Tibial nerve (tissue), 4 donors: ENCODE measurements around the gene NPR3. TPM values are rescaled to one million over a fixed set of nuclear protein-coding genes. Genes with fewer than 3 reads are reported as not detected.

Experiments used
- DNase-seq, 2 donors: peaks; one replicate each; pipeline ENCODE4 v3.0.0-alpha.2; 2019; ENCODE audit warnings: low spot score in 2 of 2
- H3K27ac ChIP-seq, 4 donors: fragments of 200-600 bp; sonication (generic) in 3 of 4; one replicate each; pipeline ENCODE4 v1.5.1; 2017 to 2019; ENCODE audit warnings: mild to moderate bottlenecking in 1 of 4
- H3K27me3 ChIP-seq, 2 donors: fragments of 200-600 bp; sonication (generic) in 1 of 2; one replicate each; pipeline versions ENCODE4 v1.5.1 to v1.6.0; 2017 to 2019
- H3K36me3 ChIP-seq, 3 donors: fragments of 200-600 bp; sonication (generic); one replicate each; pipeline ENCODE4 v1.5.1; 2018 to 2019
- H3K4me1 ChIP-seq, 4 donors: fragments of 200-600 bp; sonication (generic) in 3 of 4; one replicate each; pipeline ENCODE4 v1.5.1; 2017 to 2019
- H3K4me3 ChIP-seq, 4 donors: fragments of 200-600 bp; sonication (generic) in 3 of 4; one replicate each; pipeline ENCODE4 v1.5.1; 2017 to 2019; ENCODE audit warnings: mild to moderate bottlenecking in 1 of 4, moderate library complexity in 1 of 4
- H3K9me3 ChIP-seq, 4 donors: fragments of 200-600 bp; sonication (generic) in 3 of 4; one replicate each; pipeline ENCODE4 v1.5.1; 2017 to 2019
- CTCF ChIP-seq, 5 experiments: fragments of 200-600 bp in 3 of 5; fragments of 450-650 bp in 2 of 5; sonication (generic) in 3 of 5; IDR thresholded peaks; one replicate each; pipeline ENCODE4 v1.5.1; 2016 to 2019; ENCODE audit warnings: antibody characterized with exemption in 5 of 5, mild to moderate bottlenecking in 3 of 5, moderate library complexity in 2 of 5
- EP300 ChIP-seq, 2 donors: sonication (generic); formaldehyde crosslinking; IDR thresholded peaks; one replicate each; pipeline ENCODE4 v1.6.1; 2017; ENCODE audit warnings: antibody characterized with exemption in 2 of 2, mild to moderate bottlenecking in 1 of 2
- POLR2A ChIP-seq, 2 donors: fragments of 450-650 bp; IDR thresholded peaks; one replicate each; pipeline ENCODE4 v1.6.1; 2017; ENCODE audit warnings: antibody characterized with exemption in 2 of 2, mild to moderate bottlenecking in 2 of 2, moderate library complexity in 2 of 2
- WGBS, 2 donors: methylation state at CpG; one replicate each; pipeline ENCODE4 v1.1.5; 2018; 5-methylcytosine and 5-hydroxymethylcytosine counted together
- total RNA-seq, 4 donors: library from RNA; depleted of rRNA; stranded (reverse); fragments of >200 nt; gene quantifications; one replicate each; pipeline ENCODE4 v1.1.0, GENCODE V29; 2016

NPR3 gene
- total RNA-seq, 4 donors from 2014 or later, result 10.8 to 81.5 (median 32.5) TPM

- H3K9me3 ChIP-seq, result no peaks in the 10 kb centered on the region
- no peaks in the 10 kb centered on the region for H3K36me3 ChIP-seq
- no peaks in the 10 kb centered on the region for H3K4me1 ChIP-seq
- H3K4me3 ChIP-seq, result no peak overlapping the region
- DNase-seq, result no peak
- no peak for TF ChIP-seq POLR2A (IDR thresholded peaks at IDR 0.05)
- no peak for TF ChIP-seq EP300 (IDR thresholded peaks at IDR 0.05)
- TF ChIP-seq CTCF (IDR thresholded peaks at IDR 0.05), result no peak
- no peaks in the 10 kb centered on the region for H3K27me3 ChIP-seq
- WGBS, 2 donors, result 75 to 79% methylated on average over 5 of the region's 5 CpGs
- no peak overlapping the region for H3K27ac ChIP-seq
Measured at GRCh38 chr5:32836176-32836575, 125.1 kb downstream of the NPR3 start.

GRCh38 chr5:32837211-32837610 is 126.1 kb downstream of the NPR3 start:
- no peaks in the 10 kb centered on the region for H3K27me3 ChIP-seq
- DNase-seq, result no peak
- 75 to 89% methylated on average over 4 of the region's 4 CpGs for WGBS, 2 donors

DNA sequence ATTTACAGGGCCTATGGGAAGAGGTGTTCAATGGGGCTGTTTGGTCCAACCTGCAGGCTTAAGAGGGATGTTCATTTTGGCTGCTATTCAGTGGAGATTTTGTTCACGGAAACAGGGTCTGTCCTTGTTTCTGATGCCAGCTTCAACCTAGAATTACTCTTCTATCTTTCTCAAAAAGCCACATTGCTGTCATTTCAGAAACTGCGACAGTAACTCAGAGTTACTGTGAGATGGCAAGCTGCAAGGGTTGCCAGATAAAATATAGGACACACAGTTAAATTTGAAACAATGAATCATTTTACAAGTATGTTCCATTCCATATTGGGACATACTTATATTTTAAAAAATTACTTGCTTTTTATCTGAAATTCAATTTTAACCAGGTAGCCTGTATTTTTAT is 128.0 kb downstream of the NPR3 start:
- no peak for TF ChIP-seq POLR2A (IDR thresholded peaks at IDR 0.05)
- no peak for TF ChIP-seq EP300 (IDR thresholded peaks at IDR 0.05)
- no peak for TF ChIP-seq CTCF (IDR thresholded peaks at IDR 0.05)
- H3K36me3 ChIP-seq, result no peaks in the 10 kb centered on the region
- no peak for DNase-seq
- H3K9me3 ChIP-seq, result no peaks in the 10 kb centered on the region
- H3K27me3 ChIP-seq, result no peaks in the 10 kb centered on the region
- no peaks in the 10 kb centered on the region for H3K4me1 ChIP-seq
- WGBS, 2 donors, result 75 to 90% methylated on average over 2 of the region's 2 CpGs
- H3K4me3 ChIP-seq, result no peak overlapping the region
- no peak overlapping the region for H3K27ac ChIP-seq

More at GRCh38 chr5:32837211-32837610, 126.1 kb downstream of the NPR3 start:
- Histone ChIP-seq H3K4me1 (no peaks in the 10 kb centered on the region), H3K27ac (no peak overlapping the region), H3K36me3 (no peaks in the 10 kb centered on the region), H3K4me3 (no peak overlapping the region), H3K9me3 (no peaks in the 10 kb centered on the region)
- no peak for TF ChIP-seq EP300 (IDR thresholded peaks at IDR 0.05)
- TF ChIP-seq POLR2A (IDR thresholded peaks at IDR 0.05), result no peak
- no peak for TF ChIP-seq CTCF (IDR thresholded peaks at IDR 0.05)

DNA sequence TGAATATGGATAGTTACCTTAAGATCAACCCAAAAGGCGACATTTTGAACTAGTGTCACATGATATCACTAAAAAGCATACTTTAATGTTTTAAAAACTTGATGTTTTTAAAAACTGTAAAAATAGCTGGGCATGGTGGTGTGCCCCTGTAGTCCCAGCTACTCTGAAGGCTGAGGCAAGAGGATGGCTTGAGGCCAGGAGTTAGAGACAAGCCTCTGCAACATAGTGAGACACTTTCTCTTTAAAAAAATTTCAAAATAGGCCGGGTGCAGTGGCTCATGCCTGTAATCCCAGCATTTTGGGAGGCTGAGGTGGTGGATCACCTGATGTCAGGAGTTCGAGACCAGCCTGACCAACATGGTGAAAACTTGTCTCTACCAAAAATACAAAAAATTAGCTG is 129.5 kb downstream of the NPR3 start:
- Histone ChIP-seq H3K36me3 (no peaks in the 10 kb centered on the region), H3K9me3 (no peaks in the 10 kb centered on the region), H3K4me3 (no peak overlapping the region), H3K27ac (no peak overlapping the region), H3K27me3 (no peaks in the 10 kb centered on the region), H3K4me1 (no peaks in the 10 kb centered on the region)
- no peak for TF ChIP-seq POLR2A (IDR thresholded peaks at IDR 0.05)
- no peak for TF ChIP-seq CTCF (IDR thresholded peaks at IDR 0.05)
- no peak for TF ChIP-seq EP300 (IDR thresholded peaks at IDR 0.05)
- WGBS, 2 donors, result 74 to 81% methylated on average over 3 of the region's 3 CpGs
- no peak for DNase-seq

Other genes starting within 250 kb of the NPR3 start
- 100 to 1,000 TPM in 1 of 4 donors, 10 to 100 TPM in 3; 78.0 to 110 (median 88.6) TPM for gene SUB1, start 125.8 kb upstream of the NPR3 start, total RNA-seq